HepG2 (cell line): ENCODE data around the gene TPPP3.

Source experiments
- CREB1 ChIP-seq, 2 experiments: fragments of 450-650 bp in 1 of 2; IDR thresholded peaks; 2 replicates each; pipeline ENCODE4 v1.6.1; 2016 to 2017; ENCODE audit warnings: control low read depth in 1 of 2, mild to moderate bottlenecking in 1 of 2, missing compliant biosample characterization in 1 of 2, missing genetic modification characterization in 1 of 2
- CTCF ChIP-seq: sonication (generic); formaldehyde crosslinking; IDR thresholded peaks from 2 replicates; pipeline ENCODE4 v1.5.0; 2020; ENCODE audit warnings: mild to moderate bottlenecking, missing genetic modification reagents, moderate library complexity
- ELF1 ChIP-seq: sonication (generic); formaldehyde crosslinking; IDR thresholded peaks from 2 replicates; pipeline ENCODE4 v1.4.0; 2020; ENCODE audit warnings: missing genetic modification reagents
- KLF16 ChIP-seq, 2 experiments: sonication (generic) in 1 of 2; formaldehyde crosslinking in 1 of 2; IDR thresholded peaks; 2 replicates each; pipeline versions ENCODE4 v1.6.1 to v1.8.0; 2016 to 2023; ENCODE audit warnings: missing genetic modification reagents in 2 of 2, missing compliant biosample characterization in 1 of 2
- POLR2A ChIP-seq, 2 experiments: IDR thresholded peaks; 2 replicates each; pipeline ENCODE4 v1.6.1; 2011; ENCODE audit warnings: low read depth in 2 of 2, low read length in 2 of 2, mild to moderate bottlenecking in 1 of 2, moderate library complexity in 1 of 2; ENCODE audit not compliant: insufficient read depth in 1 of 2
- RNF219 ChIP-seq: sonication (generic); formaldehyde crosslinking; IDR thresholded peaks from 2 replicates; pipeline ENCODE4 v1.5.0; 2020; ENCODE audit warnings: mild to moderate bottlenecking, missing genetic modification reagents

GRCh38 chr16:67441271-67441753, 48.0 kb upstream of the TPPP3 start:
- no peak for TF ChIP-seq KLF16 (CRISPR knock-in tag; IDR thresholded peaks at IDR 0.05)
- no peak for TF ChIP-seq RNF219
- no peak for TF ChIP-seq POLR2A (IDR thresholded peaks at IDR 0.05; ENCODE audit: insufficient read depth in 1 of 2, low read depth in 2 of 2, low read length in 2 of 2)
- TF ChIP-seq CREB1 (IDR thresholded peaks at IDR 0.05) = no peak
- no peak for TF ChIP-seq CREB1 (CRISPR knock-in tag; IDR thresholded peaks at IDR 0.05)
- no peak for TF ChIP-seq CTCF (CRISPR knock-in tag)
- no peak for TF ChIP-seq ELF1 (CRISPR knock-in tag)
